OCI-LY1 (cell line): ENCODE results near the gene TBC1D4.

ENCODE experiments used
- H2AFZ ChIP-seq: fragments of 200-600 bp; sonication (generic), shearing (Covaris generic); 2 replicates; pipeline ENCODE4 v1.6.0; 2014; ENCODE audit warnings: antibody characterized with exemption, mild to moderate bottlenecking, low read length
- H3F3A ChIP-seq: fragments of 200-600 bp; sonication (generic), shearing (Covaris generic); 2 replicates; pipeline ENCODE4 v1.6.0; 2014; ENCODE audit warnings: mild to moderate bottlenecking, antibody characterized with exemption, low read length, moderate library complexity; ENCODE audit not compliant: insufficient read depth
- H3K27ac ChIP-seq: fragments of 200-600 bp; sonication (generic); 2 replicates; pipeline ENCODE4 v1.5.1; 2014; ENCODE audit warnings: low read length, mixed run types, mild to moderate bottlenecking, low read depth; ENCODE audit not compliant: poor library complexity, severe bottlenecking
- H3K27me3 ChIP-seq: fragments of 200-600 bp; sonication (generic); 2 replicates; pipeline ENCODE4 v1.6.0; 2014; ENCODE audit warnings: antibody characterized with exemption, mild to moderate bottlenecking, low read length, moderate library complexity; ENCODE audit not compliant: insufficient read depth
- H3K36me3 ChIP-seq: fragments of 200-600 bp; sonication (generic); 2 replicates; pipeline ENCODE4 v1.6.1; 2014; ENCODE audit warnings: mild to moderate bottlenecking, antibody characterized with exemption, low read length, moderate library complexity, mixed read lengths; ENCODE audit not compliant: insufficient read depth
- H3K4me1 ChIP-seq: fragments of 200-600 bp; sonication (generic); 2 replicates; pipeline ENCODE4 v1.5.1; 2014; ENCODE audit warnings: mild to moderate bottlenecking, low read length, moderate library complexity; ENCODE audit not compliant: insufficient read depth, severe bottlenecking
- H3K4me2 ChIP-seq: fragments of 200-600 bp; sonication (generic), shearing (Covaris generic); 2 replicates; pipeline ENCODE4 v1.6.1; 2014; ENCODE audit warnings: low read length
- H3K4me3 ChIP-seq: fragments of 200-600 bp; sonication (generic); 2 replicates; pipeline ENCODE4 v1.5.1; 2014; ENCODE audit warnings: low read length, low read depth, mild to moderate bottlenecking, mixed read lengths; ENCODE audit not compliant: poor library complexity, severe bottlenecking
- H3K79me2 ChIP-seq: fragments of 200-600 bp; shearing (Covaris generic); 2 replicates; pipeline ENCODE4 v1.6.1; 2016; ENCODE audit warnings: mixed run types, low read length, mixed read lengths; ENCODE audit not compliant: insufficient read depth
- H3K9ac ChIP-seq: fragments of 200-600 bp; sonication (generic), shearing (Covaris generic); 2 replicates; pipeline ENCODE4 v1.6.1; 2014; ENCODE audit warnings: mild to moderate bottlenecking, low read length, mixed read lengths
- H3K9me2 ChIP-seq: fragments of 200-600 bp; sonication (generic), shearing (Covaris generic); 2 replicates; pipeline ENCODE4 v1.6.1; 2014; ENCODE audit warnings: low read depth, mild to moderate bottlenecking, low read length, mixed read lengths
- H3K9me3 ChIP-seq: fragments of 200-600 bp; shearing (Covaris generic); 2 replicates; pipeline ENCODE4 v1.6.1; 2014; ENCODE audit warnings: low read length, mixed read lengths
- H4K20me1 ChIP-seq: fragments of 200-600 bp; sonication (generic), shearing (Covaris generic); 2 replicates; pipeline ENCODE4 v1.6.0; 2016; ENCODE audit warnings: mild to moderate bottlenecking, low read length; ENCODE audit not compliant: insufficient read depth
- CTCF ChIP-seq: fragments of 200-600 bp; sonication (generic), shearing (Covaris generic); IDR thresholded peaks from 2 replicates; pipeline ENCODE4 v1.5.1; 2017; ENCODE audit warnings: mild to moderate bottlenecking, antibody characterized with exemption, low read length, moderate library complexity, mixed read lengths
- EZH2 ChIP-seq: fragments of 200-600 bp; sonication (generic), shearing (Covaris generic); IDR thresholded peaks from 2 replicates; pipeline ENCODE4 v1.8.0; 2017; ENCODE audit warnings: borderline replicate concordance, mixed run types, mild to moderate bottlenecking, antibody characterized with exemption, low read length, moderate library complexity, mixed read lengths

Gene TBC1D4

GRCh38 chr13:75467040-75467728 lies 14.8 kb downstream of the TBC1D4 start:
- Histone ChIP-seq H3K4me3 (no peak overlapping the region), H3K4me2 (no peak overlapping the region), H3K27me3 (no peaks in the 10 kb centered on the region), H2AFZ (no peak overlapping the region), H3F3A (no peaks in the 10 kb centered on the region), H3K27ac (no peak overlapping the region), H3K9me3 (no peaks in the 10 kb centered on the region), H3K4me1 (no peaks in the 10 kb centered on the region), H4K20me1 (no peaks in the 10 kb centered on the region), H3K79me2 (no peaks in the 10 kb centered on the region), H3K36me3 (no peaks in the 10 kb centered on the region), H3K9me2 (no peaks in the 10 kb centered on the region), H3K9ac (no peak overlapping the region)
- TF ChIP-seq EZH2 (no peak), CTCF (no peak)

- H2AFZ ChIP-seq = no peak overlapping the region
- H3K27ac ChIP-seq = no peak overlapping the region
- H3K79me2 ChIP-seq = no peaks in the 10 kb centered on the region
- no peaks in the 10 kb centered on the region for H4K20me1 ChIP-seq
- no peaks in the 10 kb centered on the region for H3K36me3 ChIP-seq
- H3F3A ChIP-seq = no peaks in the 10 kb centered on the region
- H3K9me2 ChIP-seq = no peaks in the 10 kb centered on the region
- H3K9ac ChIP-seq = no peak overlapping the region
- no peaks in the 10 kb centered on the region for H3K9me3 ChIP-seq
- H3K27me3 ChIP-seq = no peaks in the 10 kb centered on the region
- no peaks in the 10 kb centered on the region for H3K4me1 ChIP-seq
- no peak overlapping the region for H3K4me3 ChIP-seq
- TF ChIP-seq CTCF = no peak
- no peak for TF ChIP-seq EZH2
- no peak overlapping the region for H3K4me2 ChIP-seq
Measured at GRCh38 chr13:75465236-75465635, 16.7 kb downstream of the TBC1D4 start.

- Histone ChIP-seq H3K27ac (no peak overlapping the region), H2AFZ (no peak overlapping the region), H3K4me3 (no peak overlapping the region), H3K79me2 (no peaks in the 10 kb centered on the region), H3K9me2 (no peaks in the 10 kb centered on the region), H3K9ac (no peak overlapping the region), H3K36me3 (no peaks in the 10 kb centered on the region), H3F3A (no peaks in the 10 kb centered on the region), H4K20me1 (no peaks in the 10 kb centered on the region; the same call in 1 of the 2 replicates), H3K4me2 (no peak overlapping the region), H3K27me3 (no peaks in the 10 kb centered on the region), H3K9me3 (no peaks in the 10 kb centered on the region), H3K4me1 (no peaks in the 10 kb centered on the region)
- TF ChIP-seq EZH2 (no peak), CTCF (no peak)
Measured at GRCh38 chr13:75461314-75461713, 20.7 kb downstream of the TBC1D4 start.
